Nephron progenitor cell (in vitro differentiated cells): ENCODE measurements around the gene QRFP.

ENCODE experiments used
- DNase-seq: peaks from one replicate; pipeline ENCODE4 v3.0.0; 2021
- H3K27ac Mint-ChIP-seq: 2 replicates; pipeline ENCODE4 v1.8.0; 2021; ENCODE audit warnings: mild to moderate bottlenecking, moderate library complexity, mixed read lengths
- H3K27me3 Mint-ChIP-seq: 2 replicates; pipeline ENCODE4 v1.8.0; 2021; ENCODE audit warnings: mild to moderate bottlenecking, low read depth, mixed read lengths; ENCODE audit not compliant: poor library complexity
- H3K36me3 Mint-ChIP-seq: 2 replicates; pipeline ENCODE4 v1.8.0; 2021; ENCODE audit warnings: low read depth, mixed read lengths
- H3K4me1 Mint-ChIP-seq: 2 replicates; pipeline ENCODE4 v1.8.0; 2021; ENCODE audit warnings: mixed read lengths
- H3K4me3 Mint-ChIP-seq: 2 replicates; pipeline ENCODE4 v1.8.0; 2021; ENCODE audit warnings: mild to moderate bottlenecking, moderate library complexity, mixed read lengths
- H3K9me3 Mint-ChIP-seq: 2 replicates; pipeline ENCODE4 v1.8.0; 2021; ENCODE audit warnings: mild to moderate bottlenecking, moderate library complexity, mixed read lengths
- TF ChIP-seq, protein P1 (sequence below): fragments of 200-600 bp; sonication (generic); IDR thresholded peaks from 2 replicates; pipeline ENCODE4 v1.5.0; 2021; ENCODE audit warnings: antibody characterized with exemption

The QRFP gene

DNA sequence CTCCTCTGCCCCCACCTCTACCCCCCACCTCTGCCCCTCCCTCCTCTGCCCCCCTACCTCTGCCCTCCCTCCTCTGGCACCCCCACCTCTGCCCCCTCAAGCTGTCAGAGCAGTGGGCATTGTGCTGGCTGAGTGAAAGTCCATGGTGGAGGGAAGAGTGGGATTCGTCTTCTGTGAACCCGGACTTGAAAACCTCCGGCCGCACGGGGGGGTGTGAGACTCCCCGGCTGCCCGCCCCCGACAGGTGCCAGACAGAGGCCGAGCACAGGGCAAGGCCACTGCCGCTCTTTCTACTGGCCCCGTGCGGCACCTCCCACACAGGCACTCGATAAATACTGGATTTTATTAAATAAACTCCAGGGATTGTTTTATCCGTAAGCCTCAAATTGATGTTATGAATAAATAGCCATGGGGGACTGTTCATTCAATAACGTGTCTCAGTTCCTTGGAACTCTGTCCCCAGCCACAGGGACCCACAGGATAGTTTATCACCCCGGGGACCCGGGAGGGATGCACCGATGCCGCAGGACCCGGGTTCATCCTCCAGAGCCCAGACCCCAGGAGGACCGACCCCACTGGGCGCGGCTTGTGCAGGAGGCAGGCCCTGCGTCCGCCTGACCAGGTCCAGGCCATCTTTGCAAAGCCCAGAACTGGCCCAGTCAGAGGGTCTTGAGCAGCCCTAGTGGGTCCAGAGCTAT is 2.6 kb upstream of the QRFP start:
- TF ChIP-seq, protein P1, sequence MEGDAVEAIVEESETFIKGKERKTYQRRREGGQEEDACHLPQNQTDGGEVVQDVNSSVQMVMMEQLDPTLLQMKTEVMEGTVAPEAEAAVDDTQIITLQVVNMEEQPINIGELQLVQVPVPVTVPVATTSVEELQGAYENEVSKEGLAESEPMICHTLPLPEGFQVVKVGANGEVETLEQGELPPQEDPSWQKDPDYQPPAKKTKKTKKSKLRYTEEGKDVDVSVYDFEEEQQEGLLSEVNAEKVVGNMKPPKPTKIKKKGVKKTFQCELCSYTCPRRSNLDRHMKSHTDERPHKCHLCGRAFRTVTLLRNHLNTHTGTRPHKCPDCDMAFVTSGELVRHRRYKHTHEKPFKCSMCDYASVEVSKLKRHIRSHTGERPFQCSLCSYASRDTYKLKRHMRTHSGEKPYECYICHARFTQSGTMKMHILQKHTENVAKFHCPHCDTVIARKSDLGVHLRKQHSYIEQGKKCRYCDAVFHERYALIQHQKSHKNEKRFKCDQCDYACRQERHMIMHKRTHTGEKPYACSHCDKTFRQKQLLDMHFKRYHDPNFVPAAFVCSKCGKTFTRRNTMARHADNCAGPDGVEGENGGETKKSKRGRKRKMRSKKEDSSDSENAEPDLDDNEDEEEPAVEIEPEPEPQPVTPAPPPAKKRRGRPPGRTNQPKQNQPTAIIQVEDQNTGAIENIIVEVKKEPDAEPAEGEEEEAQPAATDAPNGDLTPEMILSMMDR, result no peak
- no peaks in the 10 kb centered on the region for H3K9me3 Mint-ChIP-seq
- H3K4me3 Mint-ChIP-seq, result no peak overlapping the region
- DNase-seq, result no peak
- H3K36me3 Mint-ChIP-seq, result no peaks in the 10 kb centered on the region
- H3K27ac Mint-ChIP-seq, result no peak overlapping the region
- H3K27me3 Mint-ChIP-seq, result peaks cover 16% of the 10 kb centered on the region
- H3K4me1 Mint-ChIP-seq, result peaks cover 13% of the 10 kb centered on the region

DNA sequence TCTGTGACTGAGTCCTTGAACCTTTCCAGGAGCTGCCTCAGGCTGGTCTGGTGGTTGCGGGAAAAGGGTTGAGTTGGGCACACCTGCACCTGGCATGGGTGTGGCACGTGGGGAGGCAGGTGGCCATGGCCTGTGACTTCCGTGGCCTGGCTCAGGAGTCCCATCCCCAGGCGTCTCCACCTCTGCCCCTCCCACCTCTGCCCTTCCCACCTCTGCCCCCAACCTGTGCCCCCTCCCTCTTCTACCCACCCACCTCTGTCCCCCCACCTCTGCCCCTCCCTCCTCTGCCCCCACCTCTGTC is 1.9 kb upstream of the QRFP start:
- DNase-seq, result no peak
- TF ChIP-seq, protein P1, result no peak
- Mint-ChIP-seq H3K4me1 (peaks cover 18% of the 10 kb centered on the region), H3K4me3 (no peak overlapping the region), H3K36me3 (no peaks in the 10 kb centered on the region), H3K27me3 (peaks cover 16% of the 10 kb centered on the region), H3K9me3 (no peaks in the 10 kb centered on the region), H3K27ac (no peak overlapping the region)

DNA sequence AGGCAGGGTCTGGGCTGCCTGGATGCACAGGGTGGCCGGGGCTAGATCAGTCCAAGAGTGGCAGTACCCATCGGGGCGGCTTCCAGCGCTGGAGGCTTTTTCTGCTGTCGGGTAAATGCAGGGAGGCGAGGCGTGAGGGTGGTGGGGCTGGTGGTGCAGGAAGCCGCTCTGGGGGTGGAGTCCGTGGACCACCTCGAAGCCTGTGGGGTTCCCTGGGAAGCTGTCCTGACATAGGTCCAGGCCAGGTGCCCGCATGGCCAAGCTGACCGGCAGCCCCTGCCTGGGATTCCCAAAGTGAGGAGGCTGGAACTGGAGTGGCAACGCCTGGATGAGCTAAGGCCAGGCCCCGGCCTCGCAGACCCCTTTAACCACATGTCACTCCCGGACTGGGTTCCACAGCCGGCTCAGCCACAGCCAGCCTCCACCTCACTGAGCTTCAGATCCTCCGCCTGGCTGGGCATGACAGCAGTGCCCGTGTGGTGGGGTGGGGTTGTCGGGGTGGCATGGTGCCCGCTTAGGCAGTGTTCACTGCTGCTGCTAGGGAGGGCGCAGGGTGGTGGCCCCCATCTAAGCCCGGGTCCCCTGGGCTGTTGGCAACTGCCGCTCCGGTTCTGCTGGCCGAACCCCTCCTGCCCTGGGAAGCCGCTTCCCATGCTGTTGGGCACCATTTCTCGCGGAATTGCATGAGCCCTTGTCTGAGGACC is 1.4 kb upstream of the QRFP start:
- Mint-ChIP-seq H3K27me3 (peaks cover 16% of the 10 kb centered on the region), H3K4me3 (no peak overlapping the region), H3K9me3 (no peaks in the 10 kb centered on the region), H3K4me1 (peaks cover 23% of the 10 kb centered on the region), H3K27ac (no peak overlapping the region), H3K36me3 (no peaks in the 10 kb centered on the region)
- DNase-seq, result no peak
- TF ChIP-seq, protein P1, result no peak

DNA sequence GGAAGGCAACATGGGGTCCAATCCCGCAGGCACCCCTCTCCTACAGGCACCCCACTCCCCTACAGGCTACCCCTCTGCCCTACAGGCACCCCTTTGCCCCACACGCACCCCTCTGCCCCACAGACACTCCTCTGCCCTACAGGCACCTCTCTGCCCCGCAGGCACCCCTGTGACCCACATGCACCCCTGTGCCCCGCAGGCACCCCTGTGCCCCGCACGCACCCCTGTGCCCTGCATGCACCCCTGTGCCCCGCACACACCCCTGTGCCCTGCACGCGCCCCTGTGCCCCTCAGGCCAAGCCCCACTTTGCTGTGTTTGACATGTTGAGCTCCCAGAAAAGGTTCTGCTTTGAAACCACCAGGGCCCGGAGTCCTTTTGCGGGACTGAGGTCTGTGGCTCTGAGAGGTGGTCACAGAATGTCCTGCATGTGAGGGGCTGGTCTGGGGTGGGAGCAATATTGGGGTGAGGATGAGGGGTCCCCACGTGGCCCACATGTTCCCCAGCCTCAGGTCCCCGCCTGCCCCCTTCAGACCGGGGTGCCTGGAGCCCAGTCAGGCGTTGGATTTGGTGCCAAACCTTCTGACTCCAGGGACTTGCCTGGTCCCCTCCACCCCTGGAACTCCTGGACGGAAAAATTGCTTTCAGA is 616 bp upstream of the QRFP start:
- H3K27ac Mint-ChIP-seq, result no peak overlapping the region

DNA sequence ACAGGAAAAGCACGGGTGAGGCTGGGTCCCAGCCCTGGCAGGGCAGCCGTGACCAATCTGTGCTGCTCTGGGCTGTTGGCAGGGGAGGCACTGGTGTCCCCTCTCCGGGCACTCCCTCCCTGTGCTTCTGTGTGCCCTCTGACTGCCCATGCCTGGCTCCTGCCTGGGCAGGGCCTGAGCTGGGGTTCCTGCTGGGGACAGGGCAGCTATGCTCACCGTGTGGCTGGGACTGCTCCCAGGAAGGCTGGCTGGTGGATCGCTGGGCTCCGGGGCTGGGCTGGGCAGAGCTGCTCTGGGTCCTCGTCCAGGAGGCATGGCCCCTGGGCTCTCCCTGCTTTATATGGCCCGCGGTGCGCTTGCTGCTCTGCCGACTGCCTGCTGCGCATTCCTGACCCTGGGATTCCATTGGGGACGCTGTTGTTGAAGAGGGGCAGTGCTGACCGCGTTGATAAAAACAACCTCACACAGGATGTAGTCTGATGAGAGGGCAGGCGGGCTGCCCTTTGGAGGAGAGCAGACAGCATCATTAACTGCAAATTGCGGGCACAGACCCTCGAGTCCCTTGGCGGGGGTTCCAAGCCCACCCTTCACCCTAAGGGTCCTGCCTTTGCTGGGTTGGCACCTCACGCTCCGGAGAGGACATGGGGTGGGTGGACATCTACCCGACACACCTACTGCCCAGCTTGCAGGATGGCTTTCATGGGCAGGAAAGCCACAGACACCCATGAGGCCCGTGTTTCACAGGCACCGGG is 955 bp downstream of the QRFP start:
- no peak overlapping the region for H3K27ac Mint-ChIP-seq
- no peaks in the 10 kb centered on the region for H3K9me3 Mint-ChIP-seq
- TF ChIP-seq, protein P1, result no peak
- H3K4me1 Mint-ChIP-seq, result peaks cover 30% of the 10 kb centered on the region
- H3K27me3 Mint-ChIP-seq, result peaks cover 8% of the 10 kb centered on the region
- DNase-seq, result no peak
- peaks cover 3% of the 10 kb centered on the region for H3K36me3 Mint-ChIP-seq
- no peak overlapping the region for H3K4me3 Mint-ChIP-seq

More for the DNA sequence above, 616 bp upstream of the QRFP start:
- H3K9me3 Mint-ChIP-seq, result no peaks in the 10 kb centered on the region
- no peak for DNase-seq
- peaks cover 14% of the 10 kb centered on the region for H3K27me3 Mint-ChIP-seq
- no peak overlapping the region for H3K4me3 Mint-ChIP-seq
- TF ChIP-seq, protein P1, result no peak
- H3K4me1 Mint-ChIP-seq, result peaks cover 25% of the 10 kb centered on the region
- no peaks in the 10 kb centered on the region for H3K36me3 Mint-ChIP-seq
